HG03025 (cell line): Measurements from ENCODE around the gene PPP1R13L.
A peak's percentile ranks its signal among the peaks of the same experiment; 100 is the strongest.
"Not testable (repeated sequence)": the region's sequence is repeated elsewhere in the genome, so short reads cannot be mapped to it uniquely, and the experiment has no call there.

Source experiments
- ATAC-seq: cut with Tn5 transposase; IDR thresholded peaks from one replicate; pipeline ENCODE4 v1.9.1; 2021; ENCODE audit warnings: mild to moderate bottlenecking, moderate library complexity; ENCODE audit not compliant: unreplicated experiment, low FRiP score

Gene PPP1R13L

GRCh38 chr19:45407585-45407984 lies 2.7 kb upstream of the PPP1R13L start:
- ATAC-seq: not testable (repeated sequence)

GRCh38 chr19:45407091-45407375 lies 2.2 kb upstream of the PPP1R13L start:
- ATAC-seq: no peak

DNA sequence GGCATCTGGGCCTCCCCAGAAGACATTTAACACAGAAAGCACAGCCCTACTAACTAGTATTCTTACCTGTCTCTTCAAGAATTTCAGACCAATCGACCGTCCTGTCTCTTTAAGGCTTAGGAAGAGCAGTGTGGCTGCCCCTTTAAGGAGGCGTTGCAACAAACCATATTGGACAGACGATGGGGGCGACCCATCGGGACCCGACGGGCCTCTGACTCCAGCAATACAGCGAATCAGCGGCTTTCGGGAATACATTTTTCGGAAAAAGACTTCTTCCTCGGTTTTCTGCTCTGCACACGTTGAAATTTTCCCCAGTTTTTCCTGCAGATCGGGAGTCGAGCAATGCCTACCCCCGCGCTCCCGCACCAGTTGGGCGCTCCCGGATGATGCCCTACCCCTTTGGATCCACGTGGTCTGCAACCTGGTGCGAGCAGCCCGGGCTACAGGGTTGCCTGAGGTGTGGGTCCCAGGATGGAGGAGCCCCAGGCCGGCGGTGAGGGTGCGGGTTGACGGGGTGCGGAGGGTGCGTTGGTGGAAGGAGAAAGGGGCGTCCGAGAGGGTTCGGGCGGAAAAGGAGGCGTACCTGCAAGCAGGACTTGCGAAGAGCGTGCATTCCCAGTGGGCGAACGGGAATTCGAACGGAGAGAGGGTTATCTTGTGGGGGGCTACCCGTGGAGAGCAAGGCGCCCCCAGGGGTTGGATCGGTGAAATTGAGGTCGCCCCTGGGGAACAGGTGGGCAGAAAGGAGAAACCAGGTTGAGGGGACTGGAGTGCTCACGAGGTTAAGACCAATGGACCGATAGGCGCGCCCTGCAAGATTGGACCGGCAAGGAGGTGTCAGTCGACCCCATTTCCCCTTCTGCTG lies 1.6 kb upstream of the PPP1R13L start, which contains the start of gene POLR1G:
Gene POLR1G, plus strand, starts transcription at position 419 of the 865 bp plus-strand sequence. Its CDS starts 53 bp downstream, at position 472.
- peak; percentile 62 for ATAC-seq

DNA sequence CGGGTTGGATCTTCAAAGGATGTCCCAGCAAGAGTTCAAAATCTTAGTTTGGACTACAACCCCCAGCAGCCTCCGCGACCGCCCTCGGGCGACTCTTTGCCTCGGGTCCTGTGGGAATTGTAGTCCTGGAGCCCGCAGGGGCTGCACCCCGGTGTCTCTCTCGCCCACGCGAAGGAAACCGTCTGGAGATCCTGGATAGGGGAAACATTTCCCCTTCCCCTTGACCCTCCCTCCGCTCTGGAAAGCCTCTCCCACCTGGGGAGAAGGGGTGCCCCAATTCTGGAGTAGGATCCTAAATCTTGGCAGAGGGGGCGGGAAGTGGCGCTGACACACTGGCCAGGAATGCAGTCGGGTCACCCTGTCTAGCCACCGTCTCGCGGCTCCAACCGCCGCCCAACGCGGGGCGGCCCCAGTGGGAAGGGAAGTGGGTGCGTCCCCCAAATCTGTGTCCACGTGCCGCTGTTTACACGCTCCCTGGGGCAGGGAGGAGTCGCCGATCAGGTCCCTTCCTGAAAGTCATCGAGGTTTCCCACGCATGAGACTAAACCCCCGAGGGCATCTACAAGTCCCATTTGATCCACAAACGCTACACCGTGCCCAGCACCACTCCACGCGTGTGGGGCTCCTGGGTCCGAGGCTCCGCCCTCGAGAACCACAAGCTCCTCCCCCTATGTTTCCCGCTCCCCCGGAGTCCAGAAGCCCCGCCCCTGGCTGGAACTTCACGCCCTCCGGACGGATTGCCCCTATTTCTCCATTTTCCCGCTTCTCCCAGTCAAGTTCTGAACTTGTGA lies 761 bp upstream of the PPP1R13L start:
- peak; percentile 46 for ATAC-seq

DNA sequence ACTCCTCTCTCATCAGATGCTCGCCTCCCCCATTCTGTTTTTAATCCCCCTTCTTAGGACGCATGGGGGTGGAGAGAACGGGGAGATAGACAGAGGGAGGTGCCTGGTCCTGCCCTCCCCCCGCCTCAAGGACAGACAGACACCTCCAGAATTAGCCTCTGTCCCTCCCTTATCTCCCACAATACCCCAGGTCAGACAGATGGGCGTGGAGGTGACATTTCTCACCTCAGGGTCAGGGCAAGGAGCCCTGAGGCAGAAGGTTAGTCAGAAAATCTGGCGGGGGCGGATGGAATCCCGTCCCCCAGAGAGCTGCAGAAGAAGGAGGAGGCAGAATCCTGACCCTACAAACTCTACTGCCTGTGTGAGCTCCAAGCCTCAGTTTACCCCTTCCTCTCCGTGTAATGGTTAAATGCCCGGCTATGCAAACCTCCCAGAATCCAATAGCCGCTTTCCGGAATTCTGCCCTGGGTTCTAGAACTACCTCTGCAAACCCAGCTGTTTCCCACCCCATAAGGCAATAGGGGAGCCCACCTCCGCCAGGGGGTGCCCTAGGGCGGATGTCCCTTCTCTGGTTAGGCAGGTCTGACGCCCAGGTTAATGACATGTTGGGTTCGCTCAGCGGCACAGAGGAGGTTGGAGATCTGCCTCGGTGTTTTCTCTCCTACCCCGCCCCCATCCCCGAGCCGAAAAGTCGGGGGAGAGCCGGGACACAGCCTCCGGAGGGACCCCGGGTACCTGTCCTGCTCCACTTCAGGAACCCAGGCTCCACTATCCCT lies 900 bp downstream of the PPP1R13L start:
- ATAC-seq: no peak

DNA sequence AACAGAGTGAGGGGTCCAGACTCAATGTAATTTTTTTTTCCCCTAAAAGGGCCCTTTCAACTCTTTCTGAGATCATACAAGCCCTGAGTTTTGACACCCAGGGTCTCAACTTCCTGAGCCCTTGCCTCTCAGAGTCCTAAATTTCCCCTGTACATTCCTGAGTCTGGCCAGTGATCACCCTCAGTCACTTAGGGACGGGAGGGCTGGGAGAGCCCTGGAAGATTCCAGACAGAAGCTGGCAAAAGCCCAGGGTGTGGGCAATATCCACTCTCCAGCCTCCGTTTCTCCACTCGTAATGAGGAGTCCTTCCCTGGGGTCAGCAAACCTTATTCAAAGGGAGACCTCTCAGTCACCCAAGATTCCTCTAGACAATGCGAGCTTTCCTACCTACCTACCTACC lies 1.6 kb downstream of the PPP1R13L start:
- ATAC-seq: no peak

DNA sequence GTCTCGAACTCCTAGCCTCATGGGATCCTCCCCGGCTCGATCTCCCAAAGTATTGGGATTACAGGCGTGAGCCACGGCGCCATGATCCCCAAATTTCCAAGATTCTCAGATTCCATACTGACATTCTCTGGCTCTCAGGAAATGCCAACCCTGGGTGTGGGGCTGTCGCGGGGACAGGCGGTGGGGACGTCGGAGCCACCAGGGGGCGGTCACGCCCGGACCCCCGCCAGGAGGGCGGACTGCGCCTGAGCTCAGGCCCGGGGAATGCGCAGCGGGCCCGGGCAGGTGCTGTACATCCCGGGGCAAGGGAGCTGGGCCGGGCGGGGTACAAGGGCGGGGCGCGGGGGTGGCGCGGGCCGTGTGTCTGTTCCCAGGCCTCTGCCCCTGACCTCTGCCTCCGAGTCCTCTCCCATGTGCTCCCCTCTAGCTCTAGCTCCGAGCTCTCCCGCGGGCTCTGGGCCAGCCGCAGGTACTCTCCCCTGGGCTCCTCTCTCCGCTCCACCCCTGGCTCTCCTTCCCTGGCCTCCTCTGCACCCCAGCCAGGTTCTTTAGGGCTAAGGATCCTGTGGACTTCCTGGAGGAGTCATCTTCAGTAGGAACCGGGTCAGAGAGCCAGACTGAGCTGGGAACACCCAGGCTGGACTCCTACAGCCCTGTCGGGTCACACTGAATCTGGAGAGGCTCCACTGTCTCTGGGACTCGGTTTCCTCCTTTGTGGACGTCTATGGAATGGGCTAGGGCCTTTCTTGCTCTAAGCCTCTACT lies 2.4 kb downstream of the PPP1R13L start:
- ATAC-seq: no peak

- ATAC-seq: no peak
Observed at GRCh38 chr19:45401815-45402214, 3.1 kb downstream of the PPP1R13L start.

GRCh38 chr19:45400192-45400591 lies 4.7 kb downstream of the PPP1R13L start:
- ATAC-seq: no peak

DNA sequence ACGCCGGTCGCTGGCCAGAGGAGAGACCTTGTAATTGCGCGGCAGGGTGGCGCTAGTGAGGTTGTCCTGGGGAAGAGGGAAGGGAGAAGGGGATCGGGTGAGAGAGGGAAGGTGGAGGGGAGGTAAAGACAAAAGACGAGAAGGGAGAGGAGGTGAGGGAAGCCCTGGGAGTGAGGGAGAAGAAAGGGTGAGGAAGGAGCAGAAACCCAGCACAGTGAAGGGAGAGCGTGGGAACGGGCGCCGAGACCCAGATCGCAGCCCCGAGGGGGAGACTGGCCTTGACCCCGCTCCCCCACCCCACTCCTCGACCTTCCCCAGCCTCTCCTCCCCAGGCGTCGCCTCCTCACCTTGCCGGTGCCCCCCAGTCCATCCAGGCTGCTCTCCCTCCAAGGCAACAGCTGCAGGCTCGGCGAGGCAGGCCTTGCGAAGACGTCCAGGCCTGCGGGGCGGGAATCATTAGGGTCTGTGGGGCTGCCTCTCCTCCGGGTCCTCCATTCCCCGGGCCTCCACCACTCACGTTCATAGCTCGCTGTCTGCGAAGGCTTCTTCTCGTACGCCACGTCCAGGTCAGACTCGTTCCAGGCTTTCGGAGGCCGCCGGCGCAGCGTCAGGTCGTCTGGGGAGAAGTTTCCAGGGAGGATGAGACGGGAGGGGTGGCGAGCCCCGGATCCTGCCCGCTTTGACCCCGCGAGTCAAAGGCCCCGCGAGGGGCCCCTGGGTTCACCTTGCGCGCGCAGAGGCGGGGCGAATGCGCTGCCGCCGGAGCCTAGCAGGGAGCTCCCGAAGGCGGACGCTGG lies 8.8 kb downstream of the PPP1R13L start:
- no peak for ATAC-seq

DNA sequence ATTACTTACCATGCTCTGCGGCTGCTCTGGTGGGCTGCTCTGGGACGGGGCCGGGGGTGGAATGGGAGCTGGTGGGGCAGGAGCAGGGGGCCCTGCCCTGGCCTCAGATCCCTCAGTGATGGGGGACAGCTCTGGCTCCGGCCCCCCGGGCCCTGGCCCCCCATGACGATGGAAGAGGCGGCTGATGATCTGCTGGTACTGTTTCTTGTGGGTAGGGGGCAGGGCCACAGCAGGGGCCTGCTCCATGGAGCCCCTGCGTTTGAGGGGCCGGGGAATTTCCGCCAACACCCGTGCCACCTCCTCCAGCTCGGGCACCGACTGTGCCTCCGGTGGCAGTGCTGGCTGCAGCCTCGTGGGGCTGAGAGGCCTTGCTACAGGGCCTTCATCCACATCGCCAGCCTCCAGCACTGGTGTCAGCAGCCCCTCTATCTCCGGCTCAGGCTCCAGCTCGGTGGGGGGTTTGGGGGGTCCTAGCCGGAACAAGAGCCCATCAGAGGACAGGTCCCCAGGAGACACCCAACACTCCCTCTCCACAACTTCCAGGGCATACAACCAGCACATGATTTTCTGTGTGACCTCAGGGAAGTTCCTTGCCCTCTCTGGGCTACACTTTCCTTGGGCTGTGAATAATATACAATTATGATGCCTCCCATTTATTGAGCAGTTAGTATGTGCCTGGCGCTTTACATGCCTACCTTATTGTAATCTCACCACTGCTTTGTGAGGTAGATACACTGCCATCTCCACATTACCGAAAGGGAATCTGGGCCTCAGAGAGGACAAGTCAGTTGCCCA lies 12.8 kb downstream of the PPP1R13L start:
- no peak for ATAC-seq

- ATAC-seq: no peak
Observed at GRCh38 chr19:45391346-45391745, 13.5 kb downstream of the PPP1R13L start.

DNA sequence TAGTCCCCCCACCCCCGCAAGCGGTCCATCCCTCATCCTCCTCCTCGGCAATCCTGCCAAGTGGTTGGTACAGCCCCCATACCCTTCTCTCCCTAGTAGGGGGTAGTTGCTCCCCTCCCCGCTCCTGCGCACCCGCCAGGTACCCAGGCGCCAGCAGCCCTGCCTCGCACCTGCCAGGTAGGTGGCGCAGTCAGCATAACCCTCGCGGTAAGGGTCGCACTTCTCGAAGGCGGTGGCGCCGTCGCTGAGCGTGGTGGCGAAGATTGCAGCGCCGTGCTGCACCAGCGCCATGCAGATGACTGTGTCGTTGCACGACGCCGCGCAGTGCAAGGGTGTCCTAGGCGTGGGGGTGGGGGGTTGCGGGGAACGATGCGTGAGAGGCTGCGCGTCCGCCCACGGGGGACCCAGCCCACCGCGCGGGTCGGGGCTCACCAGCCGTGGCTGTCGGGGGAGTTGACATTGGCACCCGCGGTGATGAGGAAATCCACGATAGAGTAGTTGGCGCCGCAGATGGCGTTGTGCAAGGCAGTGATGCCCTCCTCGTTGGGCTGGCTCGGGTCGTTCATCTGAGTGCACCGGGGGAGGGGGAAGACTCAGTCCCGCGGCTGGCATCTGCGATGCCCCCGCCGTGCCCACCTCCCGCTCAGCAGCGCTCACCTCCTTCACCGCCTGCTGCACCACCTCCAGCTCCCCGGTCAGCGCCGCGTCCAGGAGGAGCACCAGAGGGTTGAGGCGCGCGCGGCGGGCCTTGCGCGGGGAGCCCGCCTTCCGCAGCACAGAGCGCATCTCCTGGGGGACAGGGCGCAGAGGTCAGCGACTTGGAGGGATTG lies 19.3 kb downstream of the PPP1R13L start:
- no peak for ATAC-seq

- ATAC-seq: no peak
Observed at GRCh38 chr19:45382426-45382825, 22.4 kb downstream of the PPP1R13L start.

GRCh38 chr19:45380107-45380506 lies 24.8 kb downstream of the PPP1R13L start:
- ATAC-seq: no peak

GRCh38 chr19:45376045-45376724 lies 28.7 kb downstream of the PPP1R13L start:
- ATAC-seq: no peak
